Nephron progenitor cell (in vitro differentiated cells): ENCODE measurements around the gene UCKL1.

ENCODE experiments used
- DNase-seq: peaks from one replicate; pipeline ENCODE4 v3.0.0; 2021
- H3K27ac Mint-ChIP-seq: 2 replicates; pipeline ENCODE4 v1.8.0; 2021; ENCODE audit warnings: mild to moderate bottlenecking, moderate library complexity, mixed read lengths
- H3K27me3 Mint-ChIP-seq: 2 replicates; pipeline ENCODE4 v1.8.0; 2021; ENCODE audit warnings: mild to moderate bottlenecking, low read depth, mixed read lengths; ENCODE audit not compliant: poor library complexity
- H3K36me3 Mint-ChIP-seq: 2 replicates; pipeline ENCODE4 v1.8.0; 2021; ENCODE audit warnings: low read depth, mixed read lengths
- H3K4me1 Mint-ChIP-seq: 2 replicates; pipeline ENCODE4 v1.8.0; 2021; ENCODE audit warnings: mixed read lengths
- H3K4me3 Mint-ChIP-seq: 2 replicates; pipeline ENCODE4 v1.8.0; 2021; ENCODE audit warnings: mild to moderate bottlenecking, moderate library complexity, mixed read lengths
- H3K9me3 Mint-ChIP-seq: 2 replicates; pipeline ENCODE4 v1.8.0; 2021; ENCODE audit warnings: mild to moderate bottlenecking, moderate library complexity, mixed read lengths
- CTCF ChIP-seq: fragments of 200-600 bp; sonication (generic); IDR thresholded peaks from 2 replicates; pipeline ENCODE4 v1.5.0; 2021; ENCODE audit warnings: antibody characterized with exemption

UCKL1 gene

GRCh38 chr20:63969838-63970713, 13.9 kb upstream of the UCKL1 start, which contains the start of gene ZNF512B:
TSS of gene ZNF512B (minus strand) at chr20:63969930. CDS start at chr20:63967950, 1,980 bp downstream.
- Mint-ChIP-seq H3K4me1 (peaks cover 22% of the 10 kb centered on the region), H3K27me3 (peaks cover 31% of the 10 kb centered on the region), H3K27ac (no peak within 1 kb of the TSS), H3K4me3 (peak within 1 kb of the TSS; percentile 85), H3K36me3 (peaks cover 14% of the 10 kb centered on the region), H3K9me3 (peaks cover 4% of the 10 kb centered on the region)
- peak; percentile 80 for DNase-seq
- TF ChIP-seq CTCF = no peak

GRCh38 chr20:63968928-63969760, 12.9 kb upstream of the UCKL1 start:
- H3K27ac Mint-ChIP-seq = no peak overlapping the region
- H3K27me3 Mint-ChIP-seq = peaks cover 31% of the 10 kb centered on the region
- TF ChIP-seq CTCF = no peak
- H3K36me3 Mint-ChIP-seq = peaks cover 14% of the 10 kb centered on the region
- peaks cover 4% of the 10 kb centered on the region for H3K9me3 Mint-ChIP-seq
- peak; percentile 64 for DNase-seq
- peaks cover 22% of the 10 kb centered on the region for H3K4me1 Mint-ChIP-seq
- peak overlapping the region; percentile 85 for H3K4me3 Mint-ChIP-seq

GRCh38 chr20:63968136-63968927, 12.1 kb upstream of the UCKL1 start:
- peaks cover 4% of the 10 kb centered on the region for H3K9me3 Mint-ChIP-seq
- H3K4me3 Mint-ChIP-seq = peak overlapping the region; percentile 85
- H3K27me3 Mint-ChIP-seq = peaks cover 30% of the 10 kb centered on the region
- TF ChIP-seq CTCF = no peak
- H3K27ac Mint-ChIP-seq = no peak overlapping the region
- peaks cover 13% of the 10 kb centered on the region for H3K4me1 Mint-ChIP-seq
- H3K36me3 Mint-ChIP-seq = peaks cover 14% of the 10 kb centered on the region
- DNase-seq = peak; percentile 3

- Mint-ChIP-seq H3K27me3 (peaks cover 22% of the 10 kb centered on the region), H3K4me3 (peak overlapping the region; percentile 18), H3K27ac (no peak overlapping the region), H3K36me3 (peaks cover 19% of the 10 kb centered on the region), H3K9me3 (peaks cover 4% of the 10 kb centered on the region), H3K4me1 (peaks cover 5% of the 10 kb centered on the region)
- peak; percentile 2 for DNase-seq
- no peak for TF ChIP-seq CTCF
Measured at GRCh38 chr20:63967330-63968135, 11.3 kb upstream of the UCKL1 start.

GRCh38 chr20:63966944-63967322, 10.7 kb upstream of the UCKL1 start:
- H3K4me1 Mint-ChIP-seq = no peaks in the 10 kb centered on the region
- H3K27ac Mint-ChIP-seq = no peak overlapping the region
- peaks cover 16% of the 10 kb centered on the region for H3K27me3 Mint-ChIP-seq
- no peak overlapping the region for H3K4me3 Mint-ChIP-seq
- DNase-seq = no peak
- no peak for TF ChIP-seq CTCF
- H3K36me3 Mint-ChIP-seq = peaks cover 19% of the 10 kb centered on the region
- H3K9me3 Mint-ChIP-seq = peaks cover 4% of the 10 kb centered on the region
